ENCODE results near the gene MT1HL1.

The MT1HL1 gene

DNA sequence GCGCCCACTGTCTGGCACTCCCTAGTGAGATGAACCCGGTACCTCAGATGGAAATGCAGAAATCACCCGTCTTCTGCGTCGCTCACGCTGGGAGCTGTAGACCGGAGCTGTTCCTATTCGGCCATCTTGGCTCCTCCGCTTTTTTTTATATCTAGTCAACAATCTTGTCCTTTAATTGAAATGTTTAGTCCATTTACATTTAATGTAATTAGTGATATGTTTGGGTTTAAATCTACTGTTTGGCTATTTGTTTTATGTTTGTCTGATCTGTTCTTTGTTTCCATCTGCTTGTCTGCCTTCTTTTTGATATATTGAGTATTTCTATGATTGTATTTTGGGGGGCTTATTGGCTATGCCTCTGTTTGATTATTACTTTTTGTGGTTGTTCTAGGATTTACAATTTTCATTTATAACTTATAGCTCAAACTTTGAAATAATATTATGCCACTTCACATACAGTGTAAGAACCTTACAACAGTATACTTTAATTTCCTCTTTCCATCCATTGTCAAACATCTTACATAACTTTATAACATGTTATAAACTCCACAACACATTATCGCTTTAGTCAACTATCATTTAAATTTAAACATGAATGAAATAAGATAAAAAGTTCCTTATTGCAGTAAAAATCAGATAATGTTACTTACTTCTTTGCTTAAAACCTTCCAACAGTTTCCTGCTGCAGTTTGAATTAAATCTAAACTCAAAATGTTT lies 21.3 kb upstream of the MT1HL1 start:
- DNase-seq (ENCODE audit: low read depth, low spot score): no peak
- Histone ChIP-seq H3K36me3 (ENCODE audit: control insufficient read depth, insufficient read depth, low read length) (no peaks in the 10 kb centered on the region), H3K9me3 (ENCODE audit: control insufficient read depth, insufficient read depth, low read length) (no peaks in the 10 kb centered on the region), H3K4me3 (ENCODE audit: low read length) (no peak overlapping the region), H3K27ac (ENCODE audit: low read length) (no peak overlapping the region), H3K27me3 (ENCODE audit: control insufficient read depth, insufficient read depth, low read length) (no peaks in the 10 kb centered on the region), H3K4me1 (ENCODE audit: control insufficient read depth, insufficient read depth, low read length) (no peaks in the 10 kb centered on the region)
- WGBS (ENCODE audit: insufficient coverage, insufficient read length): 100% methylated on average over 1 of the region's 10 CpGs

- Histone ChIP-seq H3K4me1 (ENCODE audit: control insufficient read depth, insufficient read depth, low read length) (peaks cover 2% of the 10 kb centered on the region; the same call in 1 of the 2 replicates), H3K27me3 (ENCODE audit: control insufficient read depth, insufficient read depth, low read length) (no peaks in the 10 kb centered on the region), H3K27ac (ENCODE audit: low read length) (no peak overlapping the region), H3K9me3 (ENCODE audit: control insufficient read depth, insufficient read depth, low read length) (no peaks in the 10 kb centered on the region), H3K36me3 (ENCODE audit: control insufficient read depth, insufficient read depth, low read length) (no peaks in the 10 kb centered on the region), H3K4me3 (ENCODE audit: low read length) (no peak overlapping the region)
- no peak for DNase-seq (ENCODE audit: low read depth, low spot score)
These were observed 14.7 kb upstream of the MT1HL1 start for GRCh38 chr1:237018896-237019295.

- DNase-seq (ENCODE audit: low read depth, low spot score): no peak
- Histone ChIP-seq H3K4me1 (ENCODE audit: control insufficient read depth, insufficient read depth, low read length) (peaks cover 4% of the 10 kb centered on the region; the same call in 1 of the 2 replicates), H3K9me3 (ENCODE audit: control insufficient read depth, insufficient read depth, low read length) (no peaks in the 10 kb centered on the region), H3K4me3 (ENCODE audit: low read length) (no peak overlapping the region), H3K36me3 (ENCODE audit: control insufficient read depth, insufficient read depth, low read length) (no peaks in the 10 kb centered on the region), H3K27ac (ENCODE audit: low read length) (no peak overlapping the region), H3K27me3 (ENCODE audit: control insufficient read depth, insufficient read depth, low read length) (no peaks in the 10 kb centered on the region)
- no CpG with 5 or more reads among the region's 1 CpG for WGBS (ENCODE audit: insufficient coverage, insufficient read length)
These were observed 12.4 kb upstream of the MT1HL1 start for GRCh38 chr1:237016626-237017025.

GRCh38 chr1:237013608-237014007 lies 9.4 kb upstream of the MT1HL1 start:
- no peak for DNase-seq (ENCODE audit: low read depth, low spot score)
- Histone ChIP-seq H3K27me3 (ENCODE audit: control insufficient read depth, insufficient read depth, low read length) (no peaks in the 10 kb centered on the region), H3K9me3 (ENCODE audit: control insufficient read depth, insufficient read depth, low read length) (no peaks in the 10 kb centered on the region)

DNA sequence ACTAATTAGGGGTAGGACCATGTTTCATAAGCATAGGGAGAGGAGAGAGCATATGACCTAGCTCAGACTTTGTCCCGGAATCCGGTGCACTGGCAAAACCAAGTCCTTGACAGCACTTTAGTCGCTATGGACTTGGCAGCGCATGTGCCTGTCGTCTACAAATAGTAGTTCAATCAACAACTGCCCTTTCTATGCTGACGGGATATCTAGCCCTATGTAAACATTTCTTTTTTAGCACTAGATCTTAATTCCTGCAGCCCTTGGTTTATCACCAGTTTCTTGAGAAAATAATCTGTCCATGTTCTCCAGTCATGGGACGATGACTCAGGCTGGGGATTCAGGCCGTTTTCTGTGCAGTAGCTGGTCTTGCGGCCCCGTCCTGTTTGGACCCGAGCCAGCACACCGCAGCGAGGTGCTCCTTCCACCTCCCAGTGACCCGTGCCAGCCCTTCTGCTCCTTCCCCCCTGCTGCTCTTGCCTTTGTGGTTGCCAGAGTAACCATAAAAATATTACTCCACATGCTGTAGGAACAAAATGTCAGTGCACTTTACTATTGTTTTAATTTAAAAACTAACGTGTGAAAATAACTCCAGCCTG lies 8.6 kb upstream of the MT1HL1 start:
- no CpG with 5 or more reads among the region's 15 CpGs for WGBS (ENCODE audit: insufficient coverage, insufficient read length)
- peaks cover 9% of the 10 kb centered on the region; the same call in 1 of the 2 replicates for H3K4me1 ChIP-seq (ENCODE audit: control insufficient read depth, insufficient read depth, low read length)
- H3K27me3 ChIP-seq (ENCODE audit: control insufficient read depth, insufficient read depth, low read length): no peaks in the 10 kb centered on the region
- DNase-seq (ENCODE audit: low read depth, low spot score): no peak
- no peaks in the 10 kb centered on the region for H3K36me3 ChIP-seq (ENCODE audit: control insufficient read depth, insufficient read depth, low read length)
- no peak overlapping the region for H3K27ac ChIP-seq (ENCODE audit: low read length)
- no peaks in the 10 kb centered on the region for H3K9me3 ChIP-seq (ENCODE audit: control insufficient read depth, insufficient read depth, low read length)
- no peak overlapping the region for H3K4me3 ChIP-seq (ENCODE audit: low read length)

More at GRCh38 chr1:237013608-237014007, 9.4 kb upstream of the MT1HL1 start:
- Histone ChIP-seq H3K36me3 (ENCODE audit: control insufficient read depth, insufficient read depth, low read length) (no peaks in the 10 kb centered on the region), H3K27ac (ENCODE audit: low read length) (no peak overlapping the region), H3K4me3 (ENCODE audit: low read length) (no peak overlapping the region), H3K4me1 (ENCODE audit: control insufficient read depth, insufficient read depth, low read length) (peaks cover 9% of the 10 kb centered on the region; the same call in 1 of the 2 replicates)
- no CpG with 5 or more reads among the region's 5 CpGs for WGBS (ENCODE audit: insufficient coverage, insufficient read length)

DNA sequence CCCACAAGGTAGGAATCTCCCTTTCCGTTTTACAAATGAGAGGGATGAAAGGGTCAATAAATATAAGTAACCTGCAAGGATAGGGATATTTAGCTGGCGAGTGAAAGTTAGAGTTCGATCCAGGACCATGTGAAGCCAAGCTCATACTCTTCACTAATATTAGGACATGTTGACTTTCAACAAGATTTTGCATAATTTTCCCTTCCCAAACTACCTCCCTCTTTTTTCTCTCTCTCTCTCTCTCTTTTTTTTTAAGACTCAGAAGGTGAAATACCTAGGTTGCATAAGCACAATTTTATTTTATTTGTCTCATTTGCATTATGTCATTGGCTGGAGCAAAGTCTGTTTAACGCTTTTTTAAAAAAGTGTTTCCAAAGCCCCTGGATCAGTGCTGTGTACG lies 8.1 kb upstream of the MT1HL1 start:
- Histone ChIP-seq H3K27ac (ENCODE audit: low read length) (no peak overlapping the region), H3K27me3 (ENCODE audit: control insufficient read depth, insufficient read depth, low read length) (no peaks in the 10 kb centered on the region), H3K4me3 (ENCODE audit: low read length) (no peak overlapping the region), H3K9me3 (ENCODE audit: control insufficient read depth, insufficient read depth, low read length) (no peaks in the 10 kb centered on the region), H3K4me1 (ENCODE audit: control insufficient read depth, insufficient read depth, low read length) (peaks cover 9% of the 10 kb centered on the region; the same call in 1 of the 2 replicates), H3K36me3 (ENCODE audit: control insufficient read depth, insufficient read depth, low read length) (no peaks in the 10 kb centered on the region)
- WGBS (ENCODE audit: insufficient coverage, insufficient read length): no CpG with 5 or more reads among the region's 5 CpGs
- DNase-seq (ENCODE audit: low read depth, low spot score): no peak

DNA sequence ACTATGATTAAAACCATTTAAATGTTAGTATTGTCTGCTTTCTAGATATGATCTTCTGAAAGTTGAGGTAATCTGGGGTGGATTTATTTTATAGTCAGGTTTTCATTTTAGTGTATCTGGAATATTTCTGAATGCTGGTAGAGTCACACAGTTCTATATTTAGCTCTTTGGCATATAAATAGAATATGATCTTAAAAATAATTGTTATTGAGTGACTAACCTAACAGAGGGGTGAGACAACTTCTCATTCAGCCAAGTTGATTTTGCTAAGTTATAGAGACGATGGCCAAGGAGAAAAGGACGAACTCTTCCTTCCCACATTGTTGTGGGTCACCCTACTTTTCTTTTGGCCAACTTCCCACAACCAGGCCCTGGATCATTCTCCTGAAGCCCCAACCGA lies 7.2 kb upstream of the MT1HL1 start:
- peaks cover 6% of the 10 kb centered on the region; the same call in 1 of the 2 replicates for H3K4me1 ChIP-seq (ENCODE audit: control insufficient read depth, insufficient read depth, low read length)
- no peaks in the 10 kb centered on the region for H3K9me3 ChIP-seq (ENCODE audit: control insufficient read depth, insufficient read depth, low read length)
- no peak overlapping the region for H3K27ac ChIP-seq (ENCODE audit: low read length)
- H3K36me3 ChIP-seq (ENCODE audit: control insufficient read depth, insufficient read depth, low read length): no peaks in the 10 kb centered on the region
- H3K4me3 ChIP-seq (ENCODE audit: low read length): no peak overlapping the region
- WGBS (ENCODE audit: insufficient coverage, insufficient read length): no CpG with 5 or more reads among the region's 3 CpGs
- H3K27me3 ChIP-seq (ENCODE audit: control insufficient read depth, insufficient read depth, low read length): no peaks in the 10 kb centered on the region
- DNase-seq (ENCODE audit: low read depth, low spot score): no peak

DNA sequence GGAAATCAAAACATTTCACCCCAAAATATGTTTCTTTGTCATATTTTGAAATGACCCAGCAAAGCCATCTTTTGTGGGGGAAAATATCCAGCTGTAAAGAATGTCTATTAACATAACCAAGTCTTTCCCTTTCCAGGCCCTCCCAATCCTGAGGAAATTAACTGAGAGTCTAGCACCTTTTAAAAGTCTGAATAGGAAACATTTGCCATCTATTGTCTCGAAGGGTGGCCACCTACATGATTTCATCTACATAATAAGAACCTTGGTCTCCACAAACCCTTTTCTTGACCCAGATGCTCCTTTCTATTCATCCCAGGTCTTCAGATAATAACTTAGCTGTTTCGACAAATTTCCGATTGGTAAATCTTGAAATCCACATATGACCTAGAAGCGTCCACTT lies 5.4 kb upstream of the MT1HL1 start:
- DNase-seq (ENCODE audit: low read depth, low spot score): no peak
- no CpG with 5 or more reads among the region's 4 CpGs for WGBS (ENCODE audit: insufficient coverage, insufficient read length)
- no peaks in the 10 kb centered on the region for H3K36me3 ChIP-seq (ENCODE audit: control insufficient read depth, insufficient read depth, low read length)
- no peak overlapping the region for H3K4me3 ChIP-seq (ENCODE audit: low read length)
- no peaks in the 10 kb centered on the region for H3K9me3 ChIP-seq (ENCODE audit: control insufficient read depth, insufficient read depth, low read length)
- no peaks in the 10 kb centered on the region for H3K27me3 ChIP-seq (ENCODE audit: control insufficient read depth, insufficient read depth, low read length)
- H3K4me1 ChIP-seq (ENCODE audit: control insufficient read depth, insufficient read depth, low read length): peaks cover 6% of the 10 kb centered on the region; the same call in 1 of the 2 replicates
- H3K27ac ChIP-seq (ENCODE audit: low read length): no peak overlapping the region

- Histone ChIP-seq H3K27ac (ENCODE audit: low read length) (no peak overlapping the region), H3K4me3 (ENCODE audit: low read length) (no peak overlapping the region), H3K36me3 (ENCODE audit: control insufficient read depth, insufficient read depth, low read length) (no peaks in the 10 kb centered on the region), H3K27me3 (ENCODE audit: control insufficient read depth, insufficient read depth, low read length) (no peaks in the 10 kb centered on the region), H3K4me1 (ENCODE audit: control insufficient read depth, insufficient read depth, low read length) (peaks cover 5% of the 10 kb centered on the region; the same call in 1 of the 2 replicates), H3K9me3 (ENCODE audit: control insufficient read depth, insufficient read depth, low read length) (no peaks in the 10 kb centered on the region)
- no peak for DNase-seq (ENCODE audit: low read depth, low spot score)
- no CpG with 5 or more reads among the region's 14 CpGs for WGBS (ENCODE audit: insufficient coverage, insufficient read length)
These were observed 3.1 kb upstream of the MT1HL1 start for GRCh38 chr1:237007147-237007881.

GRCh38 chr1:237005674-237006073 lies 1.4 kb upstream of the MT1HL1 start:
- Histone ChIP-seq H3K27me3 (ENCODE audit: control insufficient read depth, insufficient read depth, low read length) (no peaks in the 10 kb centered on the region), H3K4me3 (ENCODE audit: low read length) (no peak overlapping the region), H3K9me3 (ENCODE audit: control insufficient read depth, insufficient read depth, low read length) (no peaks in the 10 kb centered on the region), H3K36me3 (ENCODE audit: control insufficient read depth, insufficient read depth, low read length) (no peaks in the 10 kb centered on the region), H3K4me1 (ENCODE audit: control insufficient read depth, insufficient read depth, low read length) (peaks cover 5% of the 10 kb centered on the region; the same call in 1 of the 2 replicates), H3K27ac (ENCODE audit: low read length) (no peak overlapping the region)
- DNase-seq (ENCODE audit: low read depth, low spot score): no peak
- WGBS (ENCODE audit: insufficient coverage, insufficient read length): no CpG with 5 or more reads among the region's 4 CpGs
